ENCODE data around the gene DNAJC12. TPM values are rescaled to one million over a fixed set of nuclear protein-coding genes. Genes with fewer than 3 reads are reported as not detected.

The DNAJC12 gene
- total RNA-seq, 1 donor from 2014 or later = 3.2 TPM

GRCh38 chr10:67794909-67795460, 43.0 kb downstream of the DNAJC12 start:
- Histone ChIP-seq H3K4me1 (no peaks in the 10 kb centered on the region), H3K36me3 (no peaks in the 10 kb centered on the region), H3K4me3 (no peak overlapping the region), H3K27ac (no peak overlapping the region), H3K9me3 (no peaks in the 10 kb centered on the region), H3K27me3 (no peaks in the 10 kb centered on the region)
- intact Hi-C loops (cut with DNase I) = no loop called here
- DNase-seq (ENCODE audit: low spot score in 2 of 2) = no peak
- TF ChIP-seq CTCF (IDR thresholded peaks at IDR 0.05) = no peak

GRCh38 chr10:67794256-67794655, 43.7 kb downstream of the DNAJC12 start:
- intact Hi-C loops (cut with DNase I) = no loop called here

GRCh38 chr10:67793313-67793712, 44.7 kb downstream of the DNAJC12 start:
- Histone ChIP-seq H3K4me1 (no peaks in the 10 kb centered on the region), H3K9me3 (no peaks in the 10 kb centered on the region), H3K4me3 (no peak overlapping the region), H3K36me3 (no peaks in the 10 kb centered on the region), H3K27me3 (no peaks in the 10 kb centered on the region), H3K27ac (no peak overlapping the region)
- intact Hi-C loops (cut with DNase I) = no loop called here
- no peak for DNase-seq (ENCODE audit: low spot score in 2 of 2)
- no peak for TF ChIP-seq CTCF (IDR thresholded peaks at IDR 0.05)

More at GRCh38 chr10:67794256-67794655, 43.7 kb downstream of the DNAJC12 start:
- TF ChIP-seq CTCF (IDR thresholded peaks at IDR 0.05) = no peak
- no peaks in the 10 kb centered on the region for H3K4me1 ChIP-seq
- no peaks in the 10 kb centered on the region for H3K27me3 ChIP-seq
- no peaks in the 10 kb centered on the region for H3K36me3 ChIP-seq
- no peak overlapping the region for H3K27ac ChIP-seq
- no peaks in the 10 kb centered on the region for H3K9me3 ChIP-seq
- H3K4me3 ChIP-seq = no peak overlapping the region
- no peak for DNase-seq (ENCODE audit: low spot score in 2 of 2)

- no peak for TF ChIP-seq CTCF (IDR thresholded peaks at IDR 0.05)
- no peak overlapping the region for H3K27ac ChIP-seq
- no peak overlapping the region for H3K4me3 ChIP-seq
- no peaks in the 10 kb centered on the region for H3K27me3 ChIP-seq
- no peaks in the 10 kb centered on the region for H3K4me1 ChIP-seq
- DNase-seq (ENCODE audit: low spot score in 2 of 2) = no peak
- H3K9me3 ChIP-seq = no peaks in the 10 kb centered on the region
- H3K36me3 ChIP-seq = no peaks in the 10 kb centered on the region
- intact Hi-C loops (cut with DNase I) = no loop called here
Measured at GRCh38 chr10:67792653-67793052, 45.3 kb downstream of the DNAJC12 start.

GRCh38 chr10:67790534-67791408, 47.2 kb downstream of the DNAJC12 start:
- DNase-seq (ENCODE audit: low spot score in 2 of 2) = no peak
- H3K36me3 ChIP-seq = no peaks in the 10 kb centered on the region
- H3K27me3 ChIP-seq = no peaks in the 10 kb centered on the region
- no peak overlapping the region for H3K4me3 ChIP-seq
- H3K9me3 ChIP-seq = no peaks in the 10 kb centered on the region
- no peak overlapping the region for H3K27ac ChIP-seq
- no peaks in the 10 kb centered on the region for H3K4me1 ChIP-seq
- intact Hi-C loops (cut with DNase I) = no loop called here
- no peak for TF ChIP-seq CTCF (IDR thresholded peaks at IDR 0.05)
